Measurements from ENCODE around the gene ZNF688.
A peak's percentile ranks its signal among the peaks of the same experiment; 100 is the strongest.

Gene ZNF688

DNA sequence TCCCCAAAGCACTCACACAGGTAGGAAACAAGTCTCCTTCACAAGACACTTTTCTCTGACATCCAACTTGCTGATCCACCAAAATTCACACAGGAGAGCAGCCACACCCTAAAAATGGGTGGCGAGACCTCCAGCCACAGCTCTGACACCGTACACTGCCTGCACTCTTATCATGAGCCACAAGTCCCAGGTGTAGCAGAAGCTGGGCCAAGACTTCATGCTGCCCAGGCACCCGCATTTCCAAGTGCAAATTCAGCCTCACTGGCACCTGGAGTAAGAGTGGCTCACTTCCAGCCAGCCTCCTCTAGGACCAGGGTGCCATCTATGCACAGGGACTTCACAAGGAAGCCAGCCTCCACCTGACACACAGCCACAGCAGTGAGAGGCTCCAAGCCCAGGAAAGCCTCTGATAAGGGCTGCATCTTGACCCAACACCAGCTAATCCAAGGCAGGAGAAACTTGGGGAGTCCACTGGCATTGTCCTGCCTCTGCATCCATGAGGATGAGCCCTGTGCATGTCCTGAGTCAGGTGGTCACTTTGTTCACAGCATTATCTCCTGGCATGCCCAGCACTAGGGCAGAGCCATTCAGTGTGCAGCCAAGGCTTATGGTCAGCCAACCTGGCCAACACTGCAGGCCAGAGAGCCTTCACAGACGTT lies 42.6 kb downstream of the ZNF688 start:
- FAIRE-seq (no peak), DNase-seq (ENCODE audit: insufficient read length, low spot score) (no peak)
- TF ChIP-seq, protein P1, sequence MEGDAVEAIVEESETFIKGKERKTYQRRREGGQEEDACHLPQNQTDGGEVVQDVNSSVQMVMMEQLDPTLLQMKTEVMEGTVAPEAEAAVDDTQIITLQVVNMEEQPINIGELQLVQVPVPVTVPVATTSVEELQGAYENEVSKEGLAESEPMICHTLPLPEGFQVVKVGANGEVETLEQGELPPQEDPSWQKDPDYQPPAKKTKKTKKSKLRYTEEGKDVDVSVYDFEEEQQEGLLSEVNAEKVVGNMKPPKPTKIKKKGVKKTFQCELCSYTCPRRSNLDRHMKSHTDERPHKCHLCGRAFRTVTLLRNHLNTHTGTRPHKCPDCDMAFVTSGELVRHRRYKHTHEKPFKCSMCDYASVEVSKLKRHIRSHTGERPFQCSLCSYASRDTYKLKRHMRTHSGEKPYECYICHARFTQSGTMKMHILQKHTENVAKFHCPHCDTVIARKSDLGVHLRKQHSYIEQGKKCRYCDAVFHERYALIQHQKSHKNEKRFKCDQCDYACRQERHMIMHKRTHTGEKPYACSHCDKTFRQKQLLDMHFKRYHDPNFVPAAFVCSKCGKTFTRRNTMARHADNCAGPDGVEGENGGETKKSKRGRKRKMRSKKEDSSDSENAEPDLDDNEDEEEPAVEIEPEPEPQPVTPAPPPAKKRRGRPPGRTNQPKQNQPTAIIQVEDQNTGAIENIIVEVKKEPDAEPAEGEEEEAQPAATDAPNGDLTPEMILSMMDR (IDR thresholded peaks at IDR 0.05; ENCODE audit: insufficient read depth, missing control alignments): no peak

GRCh38 chr16:30527635-30528178 lies 43.8 kb downstream of the ZNF688 start:
- TF ChIP-seq, protein P1 (IDR thresholded peaks at IDR 0.05; ENCODE audit: insufficient read depth, missing control alignments): no peak
- DNase-seq (ENCODE audit: insufficient read length, low spot score): no peak
- FAIRE-seq: no peak

DNA sequence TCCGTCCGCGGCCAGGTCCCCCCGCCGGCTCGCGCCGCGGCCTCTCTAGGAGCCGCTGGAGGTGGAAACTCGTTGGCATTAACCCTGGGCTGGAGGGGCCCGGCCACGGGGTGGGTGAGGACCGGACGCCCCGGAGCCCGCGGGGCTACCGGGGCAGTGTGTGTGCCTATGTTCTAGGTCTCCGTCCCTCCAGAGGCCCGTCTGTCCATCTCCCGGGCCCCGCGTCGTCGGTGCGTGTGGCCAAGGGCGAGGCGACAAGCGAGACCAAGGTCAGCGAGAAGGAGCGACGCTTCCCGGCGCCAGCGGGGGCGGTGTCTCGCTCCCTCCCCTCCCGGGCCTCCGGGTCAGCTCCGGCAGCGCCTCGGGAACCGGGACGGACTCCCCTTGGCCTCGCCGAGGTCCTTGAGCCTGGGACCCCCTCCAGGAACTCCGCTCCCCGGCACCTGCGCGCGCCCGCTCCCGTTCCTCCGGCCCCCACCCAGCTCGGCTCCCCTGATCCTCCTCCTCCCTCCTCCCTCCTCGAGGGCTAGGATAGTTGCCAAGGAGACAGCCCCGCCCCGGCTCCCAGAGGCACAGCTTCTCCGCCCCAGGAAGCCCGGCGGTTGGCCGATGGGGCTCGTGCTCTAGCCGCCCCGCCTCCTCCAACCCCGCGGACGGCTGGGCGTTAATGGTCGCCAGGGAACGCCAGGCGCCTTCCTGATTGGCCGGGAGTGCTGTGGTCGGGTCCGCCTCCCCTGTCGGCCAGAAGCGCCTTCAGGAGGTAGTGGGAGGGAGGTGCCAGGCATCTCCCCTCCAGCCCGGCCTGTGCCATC lies 44.5 kb downstream of the ZNF688 start:
- FAIRE-seq (no peak), DNase-seq (ENCODE audit: insufficient read length, low spot score) (peak; percentile 94)
- TF ChIP-seq, protein P1 (IDR thresholded peaks at IDR 0.05; ENCODE audit: insufficient read depth, missing control alignments): no peak

DNA sequence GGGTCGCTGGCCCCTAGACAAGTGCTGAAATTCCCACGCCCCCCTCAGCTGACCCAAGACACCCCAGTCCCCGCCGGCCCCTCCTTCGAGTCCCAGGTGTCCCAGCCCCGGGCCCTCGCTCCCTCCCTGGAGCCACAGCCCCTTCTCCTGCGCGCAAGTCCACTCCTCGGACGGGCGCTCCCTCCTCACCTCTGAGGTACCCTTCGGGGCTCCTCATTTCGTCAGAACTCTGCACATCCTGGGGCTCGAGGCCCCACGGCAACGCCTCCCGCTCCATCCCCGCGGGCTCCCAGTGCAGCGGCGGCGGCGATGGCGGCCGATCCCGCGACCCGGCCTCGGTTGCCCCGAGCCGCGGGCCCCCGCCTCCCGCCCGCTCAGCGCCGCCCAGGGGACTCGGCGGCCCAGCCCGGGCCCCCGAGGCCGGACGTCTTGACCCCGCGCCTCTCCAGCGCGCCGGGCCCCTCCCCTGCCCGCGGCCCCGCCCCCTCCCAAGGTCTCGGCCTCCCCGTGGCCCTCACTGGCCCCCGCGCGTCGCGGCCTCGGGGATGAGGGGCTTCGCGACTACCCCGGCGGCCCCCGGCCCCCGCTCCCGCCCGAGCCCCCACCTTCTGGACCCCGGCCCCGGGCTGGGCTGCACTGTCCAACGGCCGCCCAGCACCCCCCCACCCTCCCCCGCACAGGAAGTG lies 45.2 kb downstream of the ZNF688 start, which contains the start of gene ZNF768:
Gene ZNF768 (minus strand): TSS at position 430 of the 686 bp plus-strand sequence. CDS start 153 bp downstream, at position 277.
- FAIRE-seq (no peak), DNase-seq (ENCODE audit: insufficient read length, low spot score) (peak; percentile 67)
- TF ChIP-seq, protein P1 (IDR thresholded peaks at IDR 0.05; ENCODE audit: insufficient read depth, missing control alignments): no peak

- TF ChIP-seq, protein P1 (IDR thresholded peaks at IDR 0.05; ENCODE audit: insufficient read depth, missing control alignments): no peak
- FAIRE-seq (no peak), DNase-seq (ENCODE audit: insufficient read length, low spot score) (no peak)
Measured at GRCh38 chr16:30525844-30526136, 45.7 kb downstream of the ZNF688 start.

DNA sequence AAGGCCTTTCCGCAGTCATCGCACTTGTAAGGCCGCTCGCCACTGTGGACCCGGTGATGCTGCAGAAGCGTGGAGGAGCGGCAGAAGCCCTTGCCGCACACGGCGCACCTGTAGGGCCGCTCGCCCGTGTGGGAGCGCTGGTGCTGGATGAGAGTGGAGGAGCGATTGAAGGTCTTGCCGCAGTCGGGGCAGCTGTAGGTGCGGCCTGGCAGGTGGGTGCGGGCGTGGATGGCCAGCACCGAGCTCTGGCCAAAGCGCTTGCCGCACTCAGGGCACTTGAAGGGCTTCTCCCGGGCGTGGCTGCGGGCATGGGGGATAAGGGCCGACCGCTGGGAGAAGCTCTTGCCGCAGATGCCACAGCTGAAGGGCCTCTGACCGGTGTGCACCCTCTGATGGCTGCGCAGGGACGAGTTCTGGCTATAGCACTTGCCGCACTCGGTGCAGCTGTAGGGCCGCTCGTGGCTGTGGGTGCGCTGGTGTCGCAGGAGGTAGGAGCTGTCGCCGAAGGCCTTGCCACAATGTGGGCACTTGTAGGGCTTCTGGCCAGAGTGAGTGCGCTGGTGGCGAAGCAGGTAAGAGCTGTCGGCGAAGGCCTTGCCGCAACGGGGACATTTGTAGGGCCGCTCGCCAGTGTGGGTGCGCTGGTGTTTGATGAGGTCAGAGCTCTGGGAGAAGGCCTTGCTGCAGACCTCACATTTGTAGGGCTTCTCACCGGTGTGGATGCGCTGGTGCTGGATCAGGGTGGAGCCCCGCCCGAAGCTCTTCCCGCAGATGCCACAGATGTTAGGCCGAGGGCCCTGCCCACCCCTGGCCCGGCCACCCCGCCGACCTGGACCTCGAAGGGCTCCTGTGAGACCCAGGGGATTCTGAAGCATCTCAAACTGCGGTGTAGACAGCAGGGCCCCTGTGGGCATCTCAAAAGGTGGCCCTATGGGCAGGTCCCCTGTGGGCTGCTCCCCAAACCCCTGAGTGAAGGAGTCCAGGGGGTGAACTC lies 46.6 kb downstream of the ZNF688 start:
- FAIRE-seq (no peak), DNase-seq (ENCODE audit: insufficient read length, low spot score) (no peak)
- TF ChIP-seq, protein P1 (IDR thresholded peaks at IDR 0.05; ENCODE audit: insufficient read depth, missing control alignments): no peak

Data from D721Med (cell line).